ENCODE measurements around the gene P2RX6. TPM values are rescaled to one million over a fixed set of nuclear protein-coding genes. Genes with fewer than 3 reads are reported as not detected.

The P2RX6 gene
- total and polyA plus RNA-seq, 2 experiments from 2014 or later: not detected

- H3K36me3 ChIP-seq (ENCODE audit: insufficient read depth): no peaks in the 10 kb centered on the region; the same call in 1 of the 2 replicates
- H3K27ac ChIP-seq (ENCODE audit: low read depth): 0 out of 2 replicates have a peak within 1 kb of the TSS, but pooled peaks have one; percentile 79
- peak; percentile 76 for ATAC-seq
Measured at GRCh38 chr22:20981787-20982562, 33.0 kb upstream of the P2RX6 start, which contains the start of gene LZTR1. Gene LZTR1 (plus strand): TSS chr22:20982297. CDS start chr22:20982372, 75 bp downstream.

More at GRCh38 chr22:20981787-20982562, 33.0 kb upstream of the P2RX6 start, which contains the start of gene LZTR1:
- no peaks in the 10 kb centered on the region for H3K79me2 ChIP-seq (replicated peaks; ENCODE audit: insufficient read depth)
- H3K4me3 ChIP-seq: peak within 1 kb of the TSS; percentile 93
- Mint-ChIP-seq H3K4me1 (peaks cover 15% of the 10 kb centered on the region), H3K27me3 (ENCODE audit: insufficient read depth, low read depth, poor library complexity) (peaks cover 27% of the 10 kb centered on the region), H3K4me3 (peak within 1 kb of the TSS; percentile 95), H3K27ac (peak within 1 kb of the TSS; percentile 70), H3K36me3 (ENCODE audit: low read depth) (peaks cover 10% of the 10 kb centered on the region; the same call in 1 of the 3 replicates), H3K9me3 (peaks cover 20% of the 10 kb centered on the region)
- H4K20me1 ChIP-seq (replicated peaks; ENCODE audit: insufficient read depth): no peaks in the 10 kb centered on the region
- no peak for TF ChIP-seq ZNF462 (CRISPR knock-in tag; IDR thresholded peaks at IDR 0.05)
- TF ChIP-seq JUNB (IDR thresholded peaks at IDR 0.05; ENCODE audit: unreplicated experiment): no peak
- peak; percentile 53 to 67 for TF ChIP-seq CTCF (conservative IDR thresholded peaks at IDR 0.05; ENCODE audit: low read depth in 2 of 2)
- no peak for TF ChIP-seq EZH2 (IDR thresholded peaks at IDR 0.05; ENCODE audit: low read depth, unreplicated experiment)
- peak; percentile 55 for TF ChIP-seq CREB1 (CRISPR knock-in tag; IDR thresholded peaks at IDR 0.05; ENCODE audit: low read depth)
- no peak for TF ChIP-seq NANOG (IDR thresholded peaks at IDR 0.05; ENCODE audit: borderline replicate concordance)
- no peak for TF ChIP-seq ZNF114 (CRISPR knock-in tag; IDR thresholded peaks at IDR 0.05)
- no peak for TF ChIP-seq EZH2phosphoT487 (IDR thresholded peaks at IDR 0.05; ENCODE audit: unreplicated experiment)
- no peak for TF ChIP-seq REST (IDR thresholded peaks at IDR 0.05; ENCODE audit: unreplicated experiment)
- TF ChIP-seq ZNF331 (CRISPR knock-in tag; IDR thresholded peaks at IDR 0.05; ENCODE audit: low read depth): no peak
- peak; percentile 99 for TF ChIP-seq POLR2AphosphoS5 (IDR thresholded peaks at IDR 0.05; ENCODE audit: low read depth)
- peak; percentile 86 for TF ChIP-seq ETS1 (IDR thresholded peaks at IDR 0.05)
- no peak for TF ChIP-seq STAT1 (IDR thresholded peaks at IDR 0.05; ENCODE audit: unreplicated experiment)
- no peaks in the 10 kb centered on the region for H3F3A ChIP-seq (replicated peaks; ENCODE audit: low read depth)
- peak within 1 kb of the TSS; percentile 97 for H3K4me2 ChIP-seq
- peaks cover 11% of the 10 kb centered on the region; the same call in 1 of the 2 replicates for H3K4me1 ChIP-seq (ENCODE audit: insufficient read depth)
- no peaks in the 10 kb centered on the region for H3K27me3 ChIP-seq (ENCODE audit: insufficient read depth)
- DNase-seq (ENCODE audit: low spot score): peak; percentile 90
- 0 out of 2 replicates have a peak, but pooled peaks cover 6% of the 10 kb centered on the region for H3K9me2 ChIP-seq (ENCODE audit: insufficient read depth)
- peak within 1 kb of the TSS; percentile 98 for H2AFZ ChIP-seq
